ENCODE data around the gene RMDN3.

The RMDN3 gene

DNA sequence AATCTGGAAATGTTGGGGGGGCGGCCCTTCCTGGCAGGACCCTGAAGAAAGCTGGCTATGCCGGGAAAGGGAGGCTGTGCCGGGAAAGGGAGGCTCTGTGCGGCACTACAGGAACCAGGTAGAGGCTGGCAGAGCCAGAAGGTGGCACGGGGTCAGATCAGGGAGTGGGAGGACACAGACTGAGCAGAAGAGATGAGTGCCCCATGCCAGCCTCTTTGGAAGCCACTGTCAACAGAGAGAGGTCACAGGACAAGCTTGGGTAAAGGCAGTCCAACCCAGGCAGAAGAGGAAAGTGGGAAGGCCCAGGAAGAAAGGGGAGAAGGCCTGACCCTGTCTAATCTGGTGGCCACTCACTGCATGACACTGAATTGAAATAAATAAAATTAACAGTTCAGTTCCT, 16.2 kb upstream of the RMDN3 start:
- DNase-seq: no peak

GRCh38 chr15:40770147-40770721, 15.2 kb upstream of the RMDN3 start:
- no peak for DNase-seq

- DNase-seq: peak; percentile 63
Observed at GRCh38 chr15:40769274-40770146, 14.5 kb upstream of the RMDN3 start, which contains the start of gene C15orf62. Gene C15orf62 (plus strand): TSS chr15:40769980. CDS start chr15:40770496, 516 bp downstream.

- peak; percentile 87 for DNase-seq
Observed at GRCh38 chr15:40768521-40769273, 13.6 kb upstream of the RMDN3 start.

DNA sequence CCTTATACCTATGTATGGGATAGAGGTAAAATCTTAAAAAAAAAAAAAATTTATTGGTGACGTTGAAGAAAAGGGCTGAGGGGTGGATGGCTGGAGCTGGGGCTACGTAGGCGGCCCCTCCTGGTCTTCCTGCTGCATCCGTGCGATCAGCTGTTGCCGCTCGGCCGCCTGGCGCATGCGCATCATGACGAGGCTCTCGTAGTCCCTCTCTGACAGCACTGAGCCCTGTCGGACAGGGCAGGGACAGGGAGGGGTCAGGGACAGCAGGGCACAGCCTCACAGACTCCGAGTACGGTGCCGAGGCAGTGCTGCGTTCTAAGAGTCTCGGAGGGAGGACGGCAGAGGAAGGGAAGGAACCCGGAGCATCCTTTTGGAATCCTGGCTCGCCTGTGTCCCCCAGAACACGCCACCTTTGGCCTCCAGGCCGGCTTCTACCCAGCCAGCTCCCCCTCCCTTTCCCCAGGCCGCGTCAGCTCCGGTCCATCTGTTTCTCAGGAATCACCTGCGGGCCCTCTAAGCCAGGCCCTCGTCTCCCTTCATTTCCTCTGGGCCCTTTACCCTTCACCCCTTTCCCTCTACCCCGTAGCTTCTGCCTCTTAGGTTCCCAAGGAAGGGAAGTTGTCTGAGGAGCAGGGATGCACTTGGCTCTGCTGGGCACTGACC, 12.9 kb upstream of the RMDN3 start:
- DNase-seq: no peak

GRCh38 chr15:40766906-40767837, 12.1 kb upstream of the RMDN3 start:
- DNase-seq: peak; percentile 88

DNA sequence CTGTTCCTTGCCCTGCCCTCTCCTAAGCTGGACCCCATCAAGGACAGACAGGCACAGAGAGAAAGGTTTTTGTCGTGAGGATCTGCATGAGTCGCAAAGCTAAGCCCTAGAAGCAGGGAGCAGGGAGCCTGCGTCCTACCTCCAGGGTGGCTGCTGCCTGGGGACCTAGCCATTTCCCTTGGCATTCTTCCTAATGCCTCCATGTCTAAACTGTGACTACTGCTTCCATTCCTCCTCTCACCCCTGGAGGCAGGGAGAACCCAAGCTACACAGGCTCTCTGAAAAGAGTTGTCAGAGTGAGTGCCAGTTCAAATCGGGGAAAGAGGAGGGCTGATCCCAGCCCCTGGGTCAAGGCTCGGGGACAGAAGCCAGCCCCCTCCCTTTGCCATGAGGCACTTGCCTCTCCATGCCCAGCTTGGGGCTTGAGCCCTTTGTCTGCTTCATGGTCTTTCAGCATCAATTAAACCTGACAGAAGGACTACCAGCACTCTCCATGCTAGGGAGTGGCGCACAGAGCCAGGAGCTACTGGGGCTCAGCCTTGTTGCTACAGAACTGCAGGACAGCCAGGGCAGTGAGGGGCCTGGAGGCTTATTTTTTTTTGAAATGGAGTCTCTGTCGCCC, 11.3 kb upstream of the RMDN3 start:
- DNase-seq: no peak

DNA sequence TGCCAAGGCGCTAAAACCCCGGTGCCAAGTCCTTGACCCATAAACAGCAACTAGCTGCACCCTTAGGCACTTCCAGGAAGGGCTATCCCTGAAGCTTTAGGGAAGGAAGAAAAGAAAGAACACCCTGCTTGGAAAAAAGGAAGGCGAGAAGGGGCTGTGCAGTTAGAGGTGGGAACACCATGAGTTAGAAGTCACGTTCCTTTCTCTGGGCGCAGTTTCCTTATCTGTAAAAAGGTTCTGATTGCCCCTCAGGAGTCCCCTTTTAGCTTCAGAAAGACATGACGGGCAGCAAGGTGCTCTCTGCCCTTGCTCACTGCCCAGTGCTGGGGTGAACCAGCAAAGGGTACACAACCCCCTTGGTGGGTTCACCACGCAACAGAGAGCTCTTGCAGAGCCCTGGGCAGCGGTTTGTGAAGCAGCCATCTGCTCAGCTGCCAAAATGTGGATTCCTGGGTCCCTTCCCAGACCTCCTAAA, 9.6 kb upstream of the RMDN3 start:
- DNase-seq: peak; percentile 55

DNA sequence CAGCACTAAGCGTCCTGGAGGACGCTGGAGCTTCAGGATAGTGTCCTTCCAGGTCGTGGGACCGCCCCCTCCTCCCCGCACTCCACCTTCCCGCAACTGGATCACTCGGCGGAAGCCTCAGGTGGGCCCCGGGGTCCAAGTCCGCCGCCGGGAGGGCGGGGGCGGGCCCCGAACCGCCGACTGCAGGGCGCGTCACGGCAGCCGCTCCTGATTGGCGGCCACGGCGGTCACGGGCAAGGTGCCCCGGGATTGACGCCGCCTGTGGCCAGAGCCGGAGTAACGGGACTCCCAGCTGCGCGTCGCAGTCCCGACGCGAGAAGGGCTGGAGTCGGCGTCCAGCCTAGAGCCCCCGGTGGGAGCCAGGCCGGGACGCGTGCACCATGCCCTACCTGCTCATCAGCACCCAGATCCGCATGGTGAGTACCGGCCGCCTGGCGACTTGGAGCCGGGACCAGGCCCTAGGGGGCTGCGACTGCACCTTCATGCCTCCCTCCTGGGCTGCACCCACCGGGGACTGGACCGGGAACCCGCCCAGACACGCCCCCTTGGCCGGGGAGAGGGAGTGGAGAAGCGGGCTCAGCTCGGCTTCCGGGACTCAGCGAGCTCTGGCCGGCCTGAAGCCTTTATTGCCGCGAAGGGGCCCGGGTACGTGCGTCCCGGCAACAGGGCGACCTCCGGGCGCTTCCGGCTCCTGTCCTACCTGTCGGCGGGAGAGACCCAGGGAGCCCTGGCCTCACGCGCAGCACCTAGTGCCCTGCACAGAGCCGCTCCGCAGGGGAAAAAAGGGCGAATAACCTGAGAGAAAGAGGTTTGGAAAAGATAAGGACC, 9.0 kb upstream of the RMDN3 start, which contains the start of gene GCHFR:
TSS of gene GCHFR (plus strand) at position 268 of the 828 bp plus-strand sequence. CDS start at position 381, 113 bp downstream.
- DNase-seq: peak; percentile 69

- DNase-seq: peak; percentile 61
Observed at GRCh38 chr15:40762919-40763800, 8.1 kb upstream of the RMDN3 start.

DNA sequence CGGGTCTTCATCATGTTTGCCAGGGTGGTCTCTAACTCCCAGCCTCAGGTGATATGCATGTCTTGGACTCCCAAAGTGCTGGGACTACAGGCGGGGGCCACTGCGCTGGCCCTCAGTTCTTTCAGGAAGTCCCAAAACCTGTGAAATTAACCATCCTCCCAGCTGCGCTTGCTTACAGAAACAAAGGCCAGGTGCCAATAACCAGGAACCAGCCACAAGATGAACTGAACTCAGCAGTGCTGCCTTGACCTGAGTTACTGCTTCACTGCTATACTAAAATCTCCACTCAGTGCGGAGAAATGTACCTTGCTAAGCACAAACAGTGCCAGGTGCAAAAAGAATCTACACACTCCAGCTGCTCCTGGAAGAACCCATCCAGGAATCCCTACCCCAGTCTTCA, 4.9 kb upstream of the RMDN3 start:
- DNase-seq: no peak

GRCh38 chr15:40756938-40757337, 1.9 kb upstream of the RMDN3 start:
- peak; percentile 86 for DNase-seq

GRCh38 chr15:40755812-40756208, 756 bp upstream of the RMDN3 start:
- DNase-seq: peak; percentile 71

DNA sequence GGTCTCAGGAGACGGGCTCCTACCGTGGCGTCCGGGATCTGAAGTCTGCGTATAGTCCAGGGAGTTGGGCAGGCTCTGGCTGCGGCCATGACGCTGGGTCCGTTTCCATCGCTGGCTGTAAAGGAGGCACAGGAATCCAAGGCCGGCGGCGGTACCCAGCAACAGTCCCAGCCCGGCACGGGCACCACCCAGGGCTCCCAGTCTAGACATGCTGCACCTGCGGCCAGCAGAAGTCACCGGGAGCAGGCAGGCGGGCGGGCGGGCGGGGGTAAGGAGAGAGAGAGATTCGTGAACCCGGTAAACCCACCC, 526 bp downstream of the RMDN3 start:
- peak; percentile 17 for DNase-seq

DNA sequence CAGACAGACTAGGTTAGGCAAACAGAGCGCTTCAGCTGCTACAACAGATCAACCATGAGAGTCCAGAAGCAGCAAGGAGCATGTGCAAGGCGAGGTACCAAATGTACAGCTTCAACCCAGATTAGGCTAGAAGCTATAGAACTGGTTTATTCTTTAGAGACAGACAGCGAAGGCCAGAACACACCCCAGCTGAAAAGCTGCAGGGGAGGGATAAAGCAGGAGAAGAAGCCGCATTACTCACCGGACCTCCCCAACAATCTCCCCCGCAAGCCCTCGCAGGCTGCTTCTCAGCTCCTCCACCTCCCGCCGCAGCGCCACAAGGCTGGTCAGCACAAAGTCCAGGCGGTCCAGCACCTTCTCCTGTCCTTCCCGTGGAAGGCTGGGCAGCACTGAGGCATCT, 3.3 kb downstream of the RMDN3 start:
- DNase-seq: no peak

GRCh38 chr15:40750885-40751284, 4.2 kb downstream of the RMDN3 start:
- DNase-seq: no peak

DNA sequence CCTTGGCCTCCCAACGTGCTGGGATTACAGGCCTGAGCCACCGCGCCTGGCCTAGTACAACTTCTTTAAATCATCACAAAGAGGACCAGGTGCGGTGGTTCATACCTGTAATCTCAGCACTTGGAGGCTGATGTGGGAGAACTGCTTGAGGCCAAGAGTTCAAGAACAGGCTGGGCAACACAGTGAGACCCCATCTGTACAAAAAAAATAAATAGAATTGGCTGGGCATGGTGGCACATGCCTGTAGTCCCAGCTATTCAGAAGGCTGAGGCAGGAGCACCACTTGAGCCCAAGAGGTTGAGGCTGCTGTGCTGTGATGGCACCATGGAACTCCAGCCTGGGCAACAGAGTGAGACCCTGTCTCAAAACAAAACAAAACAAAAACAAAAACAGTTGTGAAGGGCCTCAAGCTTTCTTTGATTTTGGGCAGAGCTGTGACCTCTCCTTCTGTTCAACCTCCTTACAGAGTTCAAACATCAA, 5.9 kb downstream of the RMDN3 start:
- no peak for DNase-seq

- DNase-seq: peak; percentile 81
Observed at GRCh38 chr15:40747685-40748631, 7.1 kb downstream of the RMDN3 start.
